Stimulated activated CD4-positive, alpha-beta T cell treated with anti-CD3 and anti-CD28 coated beads, TNF-alpha, amount 100 ng/mL, for 48 hours (primary cell): ENCODE data around the gene FBXO36.
A peak's percentile ranks its signal among the peaks of the same experiment; 100 is the strongest.
"Not testable (repeated sequence)": the region's sequence is repeated elsewhere in the genome, so short reads cannot be mapped to it uniquely, and the experiment has no call there.

Source experiments
- DNase-seq, 3 donors: peaks; one replicate each; pipeline ENCODE4 v3.0.0-alpha.2; 2020; ENCODE audit warnings: low read depth in 3 of 3

The FBXO36 gene

DNA sequence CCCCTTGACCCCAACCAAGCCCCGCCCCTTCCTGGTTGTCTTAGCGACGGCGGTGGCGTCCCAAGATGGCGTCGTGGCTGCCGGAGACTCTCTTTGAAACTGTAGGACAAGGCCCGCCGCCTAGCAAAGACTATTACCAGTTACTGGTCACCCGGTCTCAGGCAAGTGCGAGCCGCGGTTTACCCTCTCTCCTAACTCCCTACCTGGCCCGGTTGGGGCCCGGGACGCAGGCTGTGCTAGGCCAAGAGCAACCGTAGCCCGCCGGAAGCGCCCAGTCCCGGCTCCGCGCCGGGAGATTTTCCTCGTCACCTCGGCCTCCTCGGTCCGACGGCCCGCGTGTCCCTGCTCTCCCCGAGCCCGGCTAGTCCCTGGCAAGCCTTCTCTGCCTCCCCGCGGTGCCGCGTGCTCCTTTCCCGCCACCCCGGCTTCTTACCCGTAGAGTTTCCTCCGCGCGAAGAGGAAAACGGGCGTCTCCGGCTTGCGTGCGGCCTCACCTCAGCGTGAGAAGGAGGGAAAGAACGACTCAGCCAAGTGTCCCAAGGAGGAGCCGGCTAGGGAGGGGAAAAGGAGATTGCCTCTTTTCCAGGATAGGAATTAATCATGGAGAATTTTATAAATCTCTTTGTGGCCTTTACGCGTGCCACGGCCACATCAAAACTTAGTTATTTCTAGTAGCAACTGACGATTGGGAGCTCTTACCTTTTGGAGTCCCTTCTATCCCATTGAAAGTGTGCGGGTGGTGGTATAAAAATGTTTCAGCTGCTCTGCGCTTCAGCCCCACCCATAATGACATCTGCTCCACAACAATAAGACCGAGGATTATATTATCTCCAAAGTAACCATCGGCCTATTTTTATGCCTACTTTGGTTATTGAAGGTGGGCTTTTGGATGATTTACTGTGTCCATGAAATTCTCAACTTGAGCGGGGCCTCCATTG, at the start of gene FBXO36:
FBXO36 (plus strand) TSS at position 55 of the 938 bp plus-strand sequence; CDS start at position 66, 11 bp downstream.
- peak; percentile 74 to 91 (median 75) for DNase-seq

DNA sequence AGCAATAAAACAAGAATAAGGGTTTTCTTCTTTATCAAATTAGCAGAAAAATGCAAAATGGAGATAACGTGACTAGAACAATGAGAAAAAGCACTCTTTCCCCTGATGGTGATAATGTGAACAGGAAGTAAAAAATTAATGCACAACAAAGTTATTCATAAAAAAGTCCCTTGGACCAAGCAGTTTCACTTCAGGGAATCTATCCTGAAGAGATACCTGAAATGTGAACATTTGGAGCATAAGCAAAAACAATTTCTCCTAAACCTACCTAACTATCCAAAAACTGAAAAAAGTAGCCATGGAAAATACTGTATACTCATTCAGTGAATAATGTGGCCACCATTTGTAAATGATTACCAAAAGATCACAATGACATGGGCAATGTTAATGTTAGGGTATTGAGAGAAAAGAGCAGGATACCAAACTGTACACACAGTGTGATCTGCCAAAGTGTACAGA, 49.2 kb upstream of the FBXO36 start:
- DNase-seq, result no peak

DNA sequence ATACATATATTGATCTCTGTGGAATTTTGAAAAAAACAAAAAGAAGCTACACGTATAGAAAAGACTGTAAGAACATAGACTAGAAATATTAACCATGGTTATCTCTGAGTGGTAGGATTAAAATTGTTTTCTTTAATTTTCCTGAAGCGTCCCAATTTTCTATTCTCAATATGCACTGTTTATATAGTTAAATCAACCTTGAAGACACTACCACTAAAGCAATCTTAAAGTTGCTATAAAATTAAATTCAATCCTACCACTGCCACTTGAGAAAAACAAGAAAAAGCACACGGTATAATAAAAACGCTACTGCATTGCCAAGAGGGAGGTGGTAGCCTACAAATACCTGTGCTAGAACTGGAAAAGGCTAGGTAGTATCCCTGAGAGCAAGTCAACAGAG, 47.7 kb upstream of the FBXO36 start:
- no peak for DNase-seq

DNA sequence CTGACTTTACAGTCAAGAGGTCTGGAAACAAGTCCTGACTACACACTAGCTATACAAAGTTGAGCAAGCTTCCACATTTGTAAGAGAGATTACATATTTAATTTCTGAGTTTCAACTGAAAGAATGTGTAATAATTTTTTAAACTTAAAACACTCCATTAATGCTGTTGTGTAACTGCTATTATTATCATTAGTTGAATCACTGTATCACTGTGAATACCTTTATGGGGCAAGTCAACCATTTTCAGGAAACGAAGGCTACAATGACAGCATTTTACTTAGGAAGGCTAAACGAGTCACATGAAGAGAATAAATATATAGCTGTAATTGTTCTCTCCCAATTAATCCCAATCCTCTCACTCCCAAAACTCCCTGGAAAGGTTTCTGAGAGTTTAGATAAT, 46.8 kb upstream of the FBXO36 start:
- DNase-seq, result no peak

DNA sequence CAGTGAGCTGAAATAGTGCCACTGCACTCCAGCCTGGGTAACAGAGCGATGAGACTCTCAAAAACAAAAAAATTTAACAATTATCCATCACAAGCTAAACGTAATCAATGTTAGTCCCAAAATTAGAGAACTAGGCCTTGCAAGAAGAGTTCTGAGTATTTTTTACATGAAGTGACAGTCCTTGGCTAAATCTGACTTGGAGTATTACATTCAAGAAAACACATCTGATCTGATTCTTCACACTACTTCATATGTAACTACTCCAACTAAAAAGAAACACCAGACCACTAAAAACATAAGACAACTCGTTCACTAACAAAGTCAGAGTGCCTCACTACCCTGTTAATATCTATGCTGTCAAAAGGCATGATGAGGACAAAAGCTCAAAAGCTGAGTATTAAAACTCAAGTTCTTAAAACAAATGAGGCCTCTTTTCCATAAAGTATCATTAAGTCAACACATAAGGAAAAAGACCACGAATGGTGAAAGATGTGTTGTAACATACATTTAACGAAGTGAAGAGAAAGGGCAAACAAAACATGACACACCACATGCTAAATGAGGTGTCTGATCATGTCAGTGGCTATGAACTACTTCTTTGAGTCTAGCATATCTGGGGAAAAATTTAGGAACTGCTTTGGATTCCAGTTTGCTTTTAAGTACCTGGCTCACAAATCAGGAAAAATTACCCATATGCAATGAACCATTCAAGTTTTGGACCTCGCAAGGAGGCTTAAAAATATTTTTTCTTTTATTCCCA, 42.9 kb upstream of the FBXO36 start:
- no peak for DNase-seq

DNA sequence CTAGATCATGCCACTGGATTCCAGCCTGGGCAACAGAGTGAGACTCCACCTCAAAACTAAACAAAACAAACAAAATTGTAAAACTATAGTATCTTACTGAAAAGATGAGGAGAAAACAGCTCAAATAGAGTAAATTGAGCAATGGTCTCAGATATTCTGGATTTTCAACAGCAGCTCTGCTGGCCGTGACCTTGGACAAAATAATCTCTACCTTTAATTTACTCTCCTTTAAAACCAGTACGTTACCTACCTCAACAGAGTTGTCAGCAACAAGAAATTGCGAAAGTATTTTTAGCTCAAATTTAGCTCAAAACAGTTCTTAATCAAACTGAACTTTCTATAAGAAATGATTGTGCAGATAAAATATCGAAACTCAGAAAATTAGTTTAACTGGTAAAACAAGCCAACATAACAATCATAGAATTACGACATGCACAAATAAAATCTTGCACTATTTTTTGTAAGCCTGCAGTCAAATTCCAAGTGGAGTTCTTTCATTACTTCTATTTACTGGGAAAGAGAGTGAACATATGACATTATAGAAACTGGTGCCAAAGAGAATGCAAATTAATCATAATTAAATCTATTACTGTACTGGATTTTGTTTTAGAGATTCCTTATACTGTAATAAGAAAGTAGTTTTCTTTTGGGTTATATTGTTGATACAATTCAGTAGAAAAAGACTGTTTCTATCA, 41.3 kb upstream of the FBXO36 start:
- no peak for DNase-seq

GRCh38 chr2:229882583-229882982, 39.7 kb upstream of the FBXO36 start:
- DNase-seq, result no peak

DNA sequence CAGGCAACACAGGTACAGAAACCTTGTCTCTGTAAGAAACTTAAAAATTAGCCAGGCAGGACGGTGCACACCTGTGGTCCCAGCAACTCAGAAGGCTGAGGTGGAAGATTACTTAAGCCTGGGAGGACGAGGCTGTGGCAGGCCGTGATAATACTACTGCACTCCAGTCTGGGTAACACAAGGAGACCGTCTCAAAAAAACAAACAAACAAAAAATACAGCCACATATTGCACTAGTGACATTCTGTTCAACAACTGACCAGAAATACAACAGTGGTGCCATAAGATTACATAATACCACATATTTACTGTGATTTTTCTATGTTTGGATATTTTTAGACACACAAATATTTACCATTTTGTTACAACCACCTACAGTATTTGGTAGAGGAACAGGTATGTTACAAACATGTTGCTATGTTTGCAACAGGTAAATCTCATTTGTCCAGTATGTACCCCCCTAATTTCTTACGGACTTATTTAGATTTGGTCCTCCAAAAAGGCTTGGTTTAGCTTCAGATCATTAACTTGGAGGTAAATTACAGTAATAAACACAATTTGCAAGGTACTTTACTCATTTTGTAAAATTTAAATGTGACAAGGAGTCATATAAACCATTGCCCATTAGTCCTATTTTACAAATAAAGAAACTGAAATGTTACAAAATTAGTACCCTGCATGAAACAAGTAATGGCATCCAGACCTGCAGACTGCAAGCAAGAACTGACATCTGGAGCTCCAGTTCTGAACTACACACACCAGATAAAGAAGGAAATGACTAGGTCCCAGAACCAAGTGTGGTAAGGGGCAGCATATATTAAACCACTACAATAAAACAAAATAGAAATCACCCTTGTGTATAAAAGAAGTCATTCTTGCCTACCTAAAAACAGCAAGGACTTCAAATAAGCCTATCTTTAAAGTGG, 37.3 kb upstream of the FBXO36 start:
- no peak for DNase-seq

GRCh38 chr2:229887441-229887840, 34.9 kb upstream of the FBXO36 start:
- no peak for DNase-seq

DNA sequence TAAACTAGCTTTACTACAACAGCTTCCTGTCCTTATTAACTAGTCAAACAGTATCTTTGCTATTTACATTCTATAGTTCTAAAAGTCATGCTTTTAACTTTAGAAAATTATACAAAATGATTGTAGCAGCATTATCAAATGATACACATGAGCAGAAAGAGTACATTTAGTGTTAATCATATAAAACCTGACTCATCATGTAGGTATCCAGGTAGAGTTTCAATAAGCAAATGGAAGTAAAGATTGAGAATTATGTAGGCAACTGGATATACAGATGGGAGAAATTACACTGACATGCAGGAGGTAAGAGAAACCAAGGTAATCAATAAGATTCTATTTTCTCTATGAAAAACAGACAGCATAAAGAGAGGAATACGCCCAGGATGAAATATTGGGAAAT, 34.3 kb upstream of the FBXO36 start:
- DNase-seq, result no peak

DNA sequence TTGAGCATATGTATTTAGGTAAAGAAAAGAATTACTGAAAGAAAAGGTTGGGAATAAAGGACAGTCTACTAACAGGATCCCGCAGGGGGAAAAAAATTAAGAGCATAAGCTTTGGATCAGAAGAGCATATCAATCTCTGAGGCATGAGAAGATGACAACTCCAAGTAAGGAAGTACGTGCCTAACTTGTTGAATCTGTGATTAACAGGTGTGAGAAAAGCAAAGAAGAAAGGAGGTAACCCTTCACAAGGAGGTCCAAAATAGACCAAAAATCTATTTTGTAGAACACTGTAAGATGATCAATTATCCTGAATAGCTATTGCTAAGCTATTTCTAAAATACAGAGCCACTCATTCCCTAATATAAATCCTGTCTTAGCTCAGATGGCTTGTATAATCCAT, 33.3 kb upstream of the FBXO36 start:
- DNase-seq, result no peak

DNA sequence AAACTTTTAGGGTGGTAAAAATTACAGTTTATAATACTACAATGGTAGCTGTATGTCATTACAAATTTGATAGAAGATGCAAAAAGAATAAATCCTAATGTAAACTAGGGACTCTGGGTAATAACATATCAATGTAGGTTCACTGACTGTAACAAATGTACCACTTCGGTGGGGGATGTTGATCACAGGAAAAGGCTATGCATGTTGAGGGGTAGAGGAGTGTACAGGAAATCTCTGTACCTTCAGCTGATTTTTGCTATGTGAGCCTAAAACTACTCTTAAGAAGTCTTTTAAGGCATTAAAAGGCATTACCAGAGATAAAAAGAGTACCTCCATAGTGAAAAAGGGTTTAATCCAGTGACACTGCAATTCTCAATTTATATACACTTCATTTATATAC, 25.4 kb upstream of the FBXO36 start:
- no peak for DNase-seq

GRCh38 chr2:229899604-229900003, 22.7 kb upstream of the FBXO36 start:
- no peak for DNase-seq

GRCh38 chr2:229900012-229900411, 22.3 kb upstream of the FBXO36 start:
- DNase-seq, result no peak

DNA sequence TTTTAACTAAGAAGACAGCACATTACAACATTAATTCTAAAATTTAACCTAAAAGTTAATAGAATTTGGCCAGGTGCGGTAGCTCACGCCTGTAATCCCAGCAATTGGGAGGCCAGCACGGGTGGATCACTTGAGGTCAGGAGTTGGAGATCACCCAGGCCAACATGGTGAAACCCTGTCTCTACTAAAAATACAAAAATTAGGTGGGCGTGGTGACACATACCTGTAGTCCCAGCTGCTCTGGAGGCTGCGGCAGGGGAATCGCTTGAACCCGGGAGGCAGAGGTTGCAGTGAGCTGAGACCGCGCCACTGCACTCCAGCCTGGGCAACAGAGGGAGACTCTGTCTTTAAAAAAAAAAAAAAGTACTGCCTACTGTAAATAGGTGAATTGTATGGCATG, 21.8 kb upstream of the FBXO36 start:
- DNase-seq, result not testable (repeated sequence)

DNA sequence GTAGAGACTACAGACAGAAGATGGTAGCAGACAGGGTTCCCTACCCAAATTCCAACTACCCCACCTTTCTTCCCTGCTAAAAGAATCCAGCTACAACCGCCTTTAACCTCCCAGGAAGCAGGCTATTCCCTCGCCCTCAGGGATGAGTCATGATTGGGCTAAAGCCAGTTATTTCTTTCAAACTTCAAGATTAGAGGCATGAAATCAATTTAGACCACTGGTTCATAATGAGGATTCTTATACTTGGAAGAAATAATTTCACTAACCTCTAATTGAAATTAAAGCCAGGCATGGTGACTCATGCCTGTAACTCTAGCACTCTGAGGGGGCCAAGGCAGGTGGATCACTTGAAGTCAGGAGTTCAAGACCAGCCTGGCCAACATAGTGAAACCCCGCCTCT, 20.5 kb upstream of the FBXO36 start:
- DNase-seq, result no peak

GRCh38 chr2:229903037-229903436, 19.3 kb upstream of the FBXO36 start:
- no peak for DNase-seq

DNA sequence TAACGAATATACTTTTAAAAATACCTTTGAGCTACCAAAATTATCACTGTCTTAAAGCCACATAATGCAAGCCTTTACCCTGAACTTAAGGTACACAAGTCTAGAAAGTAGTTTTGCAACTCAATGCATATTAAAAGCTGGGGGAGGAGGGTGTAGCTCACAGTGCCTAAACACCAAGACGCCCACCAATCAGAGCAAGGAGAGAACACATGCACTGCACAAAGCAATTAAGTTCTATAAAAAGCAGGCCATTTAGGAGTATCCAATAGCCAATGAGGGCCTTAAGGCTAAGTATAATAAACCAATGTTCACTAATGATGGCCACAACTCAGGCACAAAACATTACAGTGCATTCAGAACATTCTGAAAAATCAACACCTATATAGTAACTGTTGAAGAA, 16.7 kb upstream of the FBXO36 start:
- DNase-seq, result no peak

GRCh38 chr2:229909090-229909489, 13.2 kb upstream of the FBXO36 start:
- DNase-seq, result no peak

DNA sequence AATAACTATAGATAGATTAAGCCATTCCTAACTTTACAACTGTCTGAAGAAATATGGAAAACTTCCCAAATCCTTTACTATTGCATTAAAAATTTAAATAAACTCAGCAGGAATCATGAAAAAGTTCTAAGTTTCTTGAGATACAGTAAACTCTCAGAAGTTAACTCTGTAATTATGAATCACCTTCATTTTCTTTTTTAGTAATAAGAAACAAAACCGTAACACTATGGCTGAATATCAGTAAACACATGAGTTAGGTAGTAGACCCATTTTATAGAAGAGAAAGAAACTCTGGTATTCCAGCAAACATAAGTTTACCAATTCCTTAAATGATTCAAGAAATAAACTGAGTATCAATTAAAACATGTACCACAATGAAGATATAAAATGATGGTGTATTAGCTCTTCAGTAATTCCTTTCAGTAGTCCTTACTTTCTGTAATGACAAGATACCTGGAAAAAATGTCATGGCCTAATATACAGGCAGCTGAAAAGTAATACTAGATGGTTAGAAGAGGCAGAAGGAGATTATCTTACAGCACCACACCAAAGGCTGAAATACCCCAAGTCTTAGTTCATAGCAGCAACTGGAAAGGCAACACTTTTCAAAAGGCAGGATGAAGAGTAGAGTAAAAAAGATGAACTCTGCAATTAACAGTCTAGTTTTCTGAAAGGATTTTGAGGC, 12.0 kb upstream of the FBXO36 start:
- DNase-seq, result no peak
